ENCODE measurements around the gene SMS. TPM values are rescaled to one million over a fixed set of nuclear protein-coding genes. Genes with fewer than 3 reads are reported as not detected.

SMS gene
- total RNA-seq = 10 to 100 TPM in 3 of 4 donors, 1 to 10 TPM in 1; 6.4 to 84.3 (median 37.8) TPM

- Histone ChIP-seq H3K27ac (peak within 1 kb of the TSS; percentile 81 to 82), H3K4me1 (no peaks in the 10 kb centered on the region), H3K36me3 (no peaks in the 10 kb centered on the region), H3K27me3 (no peaks in the 10 kb centered on the region), H3K4me3 (peak within 1 kb of the TSS; percentile 31 to 58), H3K9me3 (no peaks in the 10 kb centered on the region)
- intact Hi-C loops (cut with DNase I; ENCODE audit: low total_unique reads) = no loop called here
- DNase-seq = peak; percentile 71 to 78
- TF ChIP-seq CTCF (IDR thresholded peaks at IDR 0.05) (no peak), POLR2A (IDR thresholded peaks at IDR 0.05) (peak; percentile 32 to 68)
These were observed at the start of gene SMS for GRCh38 chrX:21940356-21940829. TSS of gene SMS (plus strand) at chrX:21940709. CDS start at chrX:21940825, 116 bp downstream.

- DNase-seq = no peak
- no peaks in the 10 kb centered on the region for H3K27me3 ChIP-seq
- intact Hi-C loops (cut with DNase I; ENCODE audit: low total_unique reads) = no loop called here
- TF ChIP-seq POLR2A (IDR thresholded peaks at IDR 0.05) = no peak
- no peak for TF ChIP-seq CTCF (IDR thresholded peaks at IDR 0.05)
- no peaks in the 10 kb centered on the region for H3K4me1 ChIP-seq
- H3K9me3 ChIP-seq = no peaks in the 10 kb centered on the region
- H3K4me3 ChIP-seq = no peak overlapping the region
- no peak overlapping the region for H3K27ac ChIP-seq
- no peaks in the 10 kb centered on the region for H3K36me3 ChIP-seq
These were observed 35.2 kb upstream of the SMS start for GRCh38 chrX:21905313-21905712.

- H3K27me3 ChIP-seq = no peaks in the 10 kb centered on the region
- H3K4me3 ChIP-seq = no peak overlapping the region
- intact Hi-C loops (cut with DNase I; ENCODE audit: low total_unique reads) = no loop called here
- no peaks in the 10 kb centered on the region for H3K4me1 ChIP-seq
- H3K27ac ChIP-seq = no peak overlapping the region
- no peaks in the 10 kb centered on the region for H3K36me3 ChIP-seq
- no peak for DNase-seq
- TF ChIP-seq POLR2A (IDR thresholded peaks at IDR 0.05) (no peak), CTCF (IDR thresholded peaks at IDR 0.05) (no peak)
- H3K9me3 ChIP-seq = no peaks in the 10 kb centered on the region
These were observed 34.6 kb upstream of the SMS start for GRCh38 chrX:21905953-21906352.

DNA sequence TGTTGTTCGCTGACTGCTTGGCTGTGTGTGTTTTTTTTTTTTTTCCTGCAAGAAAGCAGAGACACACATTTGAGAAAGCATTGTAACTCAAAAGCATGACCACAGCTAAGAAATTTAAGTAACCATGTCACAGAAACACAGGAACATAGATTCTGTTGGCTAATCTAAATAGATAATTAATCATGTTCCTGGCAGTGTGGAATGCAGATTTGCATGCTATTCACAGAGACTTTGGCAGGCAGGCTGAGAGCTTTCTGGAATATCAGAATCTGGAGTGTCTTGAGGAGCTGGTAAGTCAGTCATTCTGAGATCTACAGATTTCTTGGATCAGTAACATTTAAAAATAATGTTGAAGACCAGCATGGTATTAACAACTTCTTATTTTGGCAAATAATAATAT is 33.2 kb upstream of the SMS start:
- no peak for DNase-seq
- Histone ChIP-seq H3K4me1 (no peaks in the 10 kb centered on the region), H3K9me3 (no peaks in the 10 kb centered on the region), H3K27me3 (no peaks in the 10 kb centered on the region), H3K36me3 (no peaks in the 10 kb centered on the region), H3K27ac (no peak overlapping the region), H3K4me3 (no peak overlapping the region)
- intact Hi-C loops (cut with DNase I; ENCODE audit: low total_unique reads) = no loop called here
- no peak for TF ChIP-seq CTCF (IDR thresholded peaks at IDR 0.05)
- TF ChIP-seq POLR2A (IDR thresholded peaks at IDR 0.05) = no peak

- Histone ChIP-seq H3K27me3 (no peaks in the 10 kb centered on the region), H3K4me1 (no peaks in the 10 kb centered on the region), H3K27ac (no peak overlapping the region), H3K9me3 (no peaks in the 10 kb centered on the region), H3K4me3 (no peak overlapping the region), H3K36me3 (no peaks in the 10 kb centered on the region)
- no peak for DNase-seq
- intact Hi-C loops (cut with DNase I; ENCODE audit: low total_unique reads) = no loop called here
- no peak for TF ChIP-seq POLR2A (IDR thresholded peaks at IDR 0.05)
- no peak for TF ChIP-seq CTCF (IDR thresholded peaks at IDR 0.05)
These were observed 29.0 kb upstream of the SMS start for GRCh38 chrX:21911481-21911880.

Data from uterus (tissue), 4 donors.